Ascending aorta (tissue), 2 donors: Measurements from ENCODE around the gene AGBL1. TPM values are rescaled to one million over a fixed set of nuclear protein-coding genes. Genes with fewer than 3 reads are reported as not detected.

Experiments used
- DNase-seq, 2 donors: peaks; one replicate each; pipeline ENCODE4 v3.0.0-alpha.2; 2019; ENCODE audit warnings: low spot score in 2 of 2
- H3K27ac ChIP-seq, 2 donors: fragments of 200-600 bp; sonication (generic); one replicate each; pipeline ENCODE4 v1.5.1; 2016 to 2017; ENCODE audit warnings: mild to moderate bottlenecking in 1 of 2
- H3K27me3 ChIP-seq: fragments of 200-600 bp; sonication (generic); one replicate; pipeline ENCODE4 v1.5.1; 2017
- H3K36me3 ChIP-seq, 2 donors: fragments of 200-600 bp; sonication (generic); one replicate each; pipeline ENCODE4 v1.5.1; 2016
- H3K4me1 ChIP-seq, 2 donors: fragments of 200-600 bp; sonication (generic); one replicate each; pipeline ENCODE4 v1.5.1; 2016 to 2017; ENCODE audit warnings: mild to moderate bottlenecking in 1 of 2
- H3K4me3 ChIP-seq, 2 donors: fragments of 200-600 bp; sonication (generic); one replicate each; pipeline ENCODE4 v1.5.1; 2016 to 2017; ENCODE audit warnings: mild to moderate bottlenecking in 1 of 2
- H3K9me3 ChIP-seq, 2 donors: fragments of 200-600 bp; sonication (generic); one replicate each; pipeline ENCODE4 v1.5.1; 2016
- CTCF ChIP-seq, 3 experiments: fragments of 200-600 bp in 2 of 3; fragments of 450-650 bp in 1 of 3; sonication (generic) in 2 of 3; IDR thresholded peaks; one replicate each; pipeline ENCODE4 v1.5.1; 2016 to 2019; ENCODE audit warnings: antibody characterized with exemption in 3 of 3, mild to moderate bottlenecking in 1 of 3, moderate library complexity in 1 of 3
- intact Hi-C: fragments of 100-400 bp; cut with DNase I; formaldehyde crosslinking; loops from one replicate; pipeline ENCODE4 v1.15.1; 2023
- total RNA-seq: library from RNA; depleted of rRNA; stranded (reverse); fragments of >200 nt; gene quantifications from one replicate; pipeline ENCODE4 v1.1.0, GENCODE V29; 2016

Gene AGBL1
- total RNA-seq, 1 donor from 2014 or later, result not detected

DNA sequence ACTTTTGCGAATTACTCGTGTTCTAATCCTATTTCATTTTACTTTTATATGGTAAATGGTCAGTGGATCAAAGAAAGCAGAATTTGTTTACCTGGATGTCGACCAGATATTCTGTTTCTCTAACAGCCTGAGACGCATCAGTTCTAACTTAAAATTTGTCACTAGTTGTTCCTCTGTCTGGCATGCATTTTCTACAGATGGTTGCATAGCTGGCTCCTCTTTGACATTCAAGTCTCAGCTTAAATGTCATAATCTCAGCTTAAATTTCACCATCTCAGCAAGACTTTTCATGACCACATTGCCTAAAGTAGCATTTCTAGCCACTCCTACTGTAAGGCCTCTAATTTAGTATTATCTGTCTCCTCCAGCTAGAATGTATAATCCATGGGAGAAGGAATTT, 609.3 kb downstream of the AGBL1 start:
- TF ChIP-seq CTCF (IDR thresholded peaks at IDR 0.05), result no peak
- Histone ChIP-seq H3K27me3 (no peaks in the 10 kb centered on the region), H3K36me3 (no peaks in the 10 kb centered on the region), H3K4me3 (no peak overlapping the region), H3K9me3 (no peaks in the 10 kb centered on the region), H3K4me1 (no peaks in the 10 kb centered on the region), H3K27ac (no peak overlapping the region)
- no peak for DNase-seq
- intact Hi-C loops, result loop anchor here (10.0 kb wide), 1 partner anchor 56 kb away; no protein-coding TSS in a partner anchor

DNA sequence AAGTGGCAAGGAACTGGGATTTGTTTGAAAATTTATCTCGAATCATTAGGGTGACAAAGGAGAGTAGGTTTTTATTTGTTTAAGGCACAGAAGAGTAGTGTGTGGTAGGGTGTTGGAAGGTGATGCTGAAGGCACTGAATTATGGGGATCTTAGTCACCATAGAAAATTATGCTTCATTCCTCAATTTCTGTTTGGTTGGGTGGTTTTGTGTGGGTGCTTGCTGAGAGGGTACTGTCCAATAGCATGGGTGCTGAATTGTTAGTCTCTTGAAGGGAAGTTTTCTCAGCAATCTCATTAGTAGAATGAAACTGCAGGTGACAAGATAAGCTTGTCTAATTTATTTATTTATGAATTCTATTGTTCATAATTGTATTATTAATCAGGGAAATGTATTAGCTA, 610.9 kb downstream of the AGBL1 start:
- Histone ChIP-seq H3K27me3 (no peaks in the 10 kb centered on the region), H3K9me3 (no peaks in the 10 kb centered on the region), H3K36me3 (no peaks in the 10 kb centered on the region), H3K4me1 (no peaks in the 10 kb centered on the region), H3K4me3 (no peak overlapping the region), H3K27ac (no peak overlapping the region)
- no peak for DNase-seq
- no peak for TF ChIP-seq CTCF (IDR thresholded peaks at IDR 0.05)
- intact Hi-C loops, result no loop called here

- no peak for TF ChIP-seq CTCF (IDR thresholded peaks at IDR 0.05)
- Histone ChIP-seq H3K27me3 (no peaks in the 10 kb centered on the region), H3K27ac (no peak overlapping the region), H3K9me3 (no peaks in the 10 kb centered on the region), H3K4me1 (no peaks in the 10 kb centered on the region), H3K4me3 (no peak overlapping the region), H3K36me3 (no peaks in the 10 kb centered on the region)
- intact Hi-C loops, result no loop called here
- no peak for DNase-seq
Measured at GRCh38 chr15:86691091-86691663, 611.5 kb downstream of the AGBL1 start.

GRCh38 chr15:86700864-86701610, 621.4 kb downstream of the AGBL1 start:
- no peak overlapping the region for H3K4me3 ChIP-seq
- no peaks in the 10 kb centered on the region for H3K27me3 ChIP-seq
- H3K36me3 ChIP-seq, result no peaks in the 10 kb centered on the region
- no peaks in the 10 kb centered on the region for H3K9me3 ChIP-seq
- no peak for DNase-seq
- intact Hi-C loops, result no loop called here
- no peak for TF ChIP-seq CTCF (IDR thresholded peaks at IDR 0.05)
- no peak overlapping the region for H3K27ac ChIP-seq
- no peaks in the 10 kb centered on the region for H3K4me1 ChIP-seq

DNA sequence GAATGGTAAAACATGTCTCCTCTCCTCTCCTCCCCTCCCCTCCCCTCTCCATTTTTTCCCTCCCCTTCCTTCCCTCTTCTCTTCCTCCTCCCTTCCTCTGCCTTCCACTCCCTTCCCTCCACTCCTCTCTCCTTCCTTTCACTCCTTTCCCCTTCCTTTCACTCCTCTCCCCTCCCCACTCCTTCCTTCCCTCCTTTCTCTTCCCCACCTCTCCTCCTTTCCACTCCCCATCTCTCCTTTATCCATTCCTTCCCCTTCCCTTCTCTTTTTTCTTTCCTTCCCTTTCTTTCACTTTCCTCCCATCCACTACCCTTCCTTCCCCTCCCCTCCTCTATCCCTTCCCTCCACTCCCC, 621.9 kb downstream of the AGBL1 start:
- Histone ChIP-seq H3K27me3 (no peaks in the 10 kb centered on the region), H3K4me1 (no peaks in the 10 kb centered on the region), H3K36me3 (no peaks in the 10 kb centered on the region), H3K9me3 (no peaks in the 10 kb centered on the region), H3K4me3 (no peak overlapping the region), H3K27ac (no peak overlapping the region)
- DNase-seq, result no peak
- no peak for TF ChIP-seq CTCF (IDR thresholded peaks at IDR 0.05)
- intact Hi-C loops, result no loop called here
